GM18867 (cell line): ENCODE measurements around the gene CD28.
A peak's percentile ranks its signal among the peaks of the same experiment; 100 is the strongest.

Experiments used
- ATAC-seq: cut with Tn5 transposase; IDR thresholded peaks from one replicate; pipeline ENCODE4 v1.9.1; 2021; ENCODE audit warnings: mild to moderate bottlenecking, moderate library complexity; ENCODE audit not compliant: unreplicated experiment

The CD28 gene

GRCh38 chr2:203706403-203706802 is at the start of gene CD28:
Gene CD28 (plus strand): TSS chr2:203706639. CDS start chr2:203706697, 58 bp downstream.
- ATAC-seq: peak; percentile 99

- no peak for ATAC-seq
These were observed 46.9 kb upstream of the CD28 start for GRCh38 chr2:203659331-203660049.

GRCh38 chr2:203660465-203660864 is 46.0 kb upstream of the CD28 start:
- no peak for ATAC-seq

- ATAC-seq: no peak
These were observed 45.0 kb upstream of the CD28 start for GRCh38 chr2:203661279-203661908.

GRCh38 chr2:203662487-203662886 is 44.0 kb upstream of the CD28 start:
- ATAC-seq: no peak

GRCh38 chr2:203662951-203663350 is 43.5 kb upstream of the CD28 start:
- no peak for ATAC-seq

- ATAC-seq: no peak
These were observed 42.2 kb upstream of the CD28 start for GRCh38 chr2:203664029-203664755.

GRCh38 chr2:203667838-203668237 is 38.6 kb upstream of the CD28 start:
- ATAC-seq: no peak

- no peak for ATAC-seq
These were observed 36.6 kb upstream of the CD28 start for GRCh38 chr2:203669820-203670219.

- no peak for ATAC-seq
These were observed 35.5 kb upstream of the CD28 start for GRCh38 chr2:203670939-203671338.

GRCh38 chr2:203671876-203672275 is 34.6 kb upstream of the CD28 start:
- ATAC-seq: no peak

GRCh38 chr2:203672856-203673255 is 33.6 kb upstream of the CD28 start:
- ATAC-seq: no peak

- ATAC-seq: peak; percentile 99
These were observed 32.5 kb upstream of the CD28 start for GRCh38 chr2:203673933-203674332.

GRCh38 chr2:203675086-203675485 is 31.4 kb upstream of the CD28 start:
- ATAC-seq: no peak

- ATAC-seq: no peak
These were observed 27.5 kb upstream of the CD28 start for GRCh38 chr2:203678971-203679370.

GRCh38 chr2:203679401-203679800 is 27.0 kb upstream of the CD28 start:
- ATAC-seq: no peak

- ATAC-seq: no peak
These were observed 24.5 kb upstream of the CD28 start for GRCh38 chr2:203681978-203682377.

GRCh38 chr2:203682688-203683130 is 23.7 kb upstream of the CD28 start:
- no peak for ATAC-seq

GRCh38 chr2:203683421-203683820 is 23.0 kb upstream of the CD28 start:
- ATAC-seq: no peak

GRCh38 chr2:203683932-203684556 is 22.4 kb upstream of the CD28 start:
- ATAC-seq: peak; percentile 77

- ATAC-seq: no peak
These were observed 21.3 kb upstream of the CD28 start for GRCh38 chr2:203685081-203685621.
